ENCODE results near the gene OSBPL6.

Gene OSBPL6

GRCh38 chr2:178159966-178160365 is 34.3 kb upstream of the OSBPL6 start:
- H3K4me1 ChIP-seq (ENCODE audit: insufficient read depth, low read length): no peaks in the 10 kb centered on the region
- DNase-seq: no peak
- H3K27ac ChIP-seq (ENCODE audit: low read length): no peak overlapping the region
- no peak overlapping the region for H3K9ac ChIP-seq (ENCODE audit: low read depth, low read length)
- no peak for ATAC-seq (ENCODE audit: insufficient read depth, low read depth)
- H4K20me1 ChIP-seq (ENCODE audit: insufficient read depth, low read length): no peaks in the 10 kb centered on the region
- TF ChIP-seq, protein P1, sequence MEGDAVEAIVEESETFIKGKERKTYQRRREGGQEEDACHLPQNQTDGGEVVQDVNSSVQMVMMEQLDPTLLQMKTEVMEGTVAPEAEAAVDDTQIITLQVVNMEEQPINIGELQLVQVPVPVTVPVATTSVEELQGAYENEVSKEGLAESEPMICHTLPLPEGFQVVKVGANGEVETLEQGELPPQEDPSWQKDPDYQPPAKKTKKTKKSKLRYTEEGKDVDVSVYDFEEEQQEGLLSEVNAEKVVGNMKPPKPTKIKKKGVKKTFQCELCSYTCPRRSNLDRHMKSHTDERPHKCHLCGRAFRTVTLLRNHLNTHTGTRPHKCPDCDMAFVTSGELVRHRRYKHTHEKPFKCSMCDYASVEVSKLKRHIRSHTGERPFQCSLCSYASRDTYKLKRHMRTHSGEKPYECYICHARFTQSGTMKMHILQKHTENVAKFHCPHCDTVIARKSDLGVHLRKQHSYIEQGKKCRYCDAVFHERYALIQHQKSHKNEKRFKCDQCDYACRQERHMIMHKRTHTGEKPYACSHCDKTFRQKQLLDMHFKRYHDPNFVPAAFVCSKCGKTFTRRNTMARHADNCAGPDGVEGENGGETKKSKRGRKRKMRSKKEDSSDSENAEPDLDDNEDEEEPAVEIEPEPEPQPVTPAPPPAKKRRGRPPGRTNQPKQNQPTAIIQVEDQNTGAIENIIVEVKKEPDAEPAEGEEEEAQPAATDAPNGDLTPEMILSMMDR (IDR thresholded peaks at IDR 0.05; ENCODE audit: borderline replicate concordance, extremely low read depth, low read length, poor library complexity, severe bottlenecking): no peak
- TF ChIP-seq EZH2 (IDR thresholded peaks at IDR 0.05; ENCODE audit: borderline replicate concordance, low read depth, low read length, severe bottlenecking): no peak
- H3K36me3 ChIP-seq (ENCODE audit: insufficient read depth, low read length): no peaks in the 10 kb centered on the region
- H3K27me3 ChIP-seq (ENCODE audit: insufficient read depth, low read length, poor library complexity): peaks cover 4% of the 10 kb centered on the region
- H3K4me3 ChIP-seq (ENCODE audit: low read depth in 1 of 2, low read length in 2 of 2): no peak overlapping the region
- H3K9me3 ChIP-seq (ENCODE audit: insufficient read depth, low read length, severe bottlenecking): no peaks in the 10 kb centered on the region
- no peak overlapping the region for H3K4me2 ChIP-seq (ENCODE audit: insufficient read depth, low read length)
- no peaks in the 10 kb centered on the region for H3K79me2 ChIP-seq (ENCODE audit: insufficient read depth, low read length)
- no peak overlapping the region for H2AFZ ChIP-seq (ENCODE audit: low read depth, low read length)

DNA sequence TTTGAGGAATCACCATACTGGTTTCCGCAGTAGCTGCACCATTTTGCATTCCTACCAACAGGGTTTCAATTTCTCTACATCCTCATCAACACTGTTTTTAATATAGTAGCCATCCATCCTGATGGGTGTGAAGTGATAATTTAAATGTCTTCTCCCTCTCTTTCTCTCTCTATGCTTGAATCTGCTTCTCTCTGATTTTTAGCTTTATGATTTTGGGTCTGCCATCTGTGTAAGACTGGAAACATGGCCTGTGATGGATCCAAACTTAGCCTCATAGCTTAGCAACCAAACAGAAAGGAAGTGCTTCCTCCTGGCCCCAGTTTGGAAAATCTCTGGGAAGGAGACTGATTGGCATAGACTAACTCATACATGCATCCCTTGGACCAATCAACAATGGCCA is 33.7 kb upstream of the OSBPL6 start:
- H3K79me2 ChIP-seq (ENCODE audit: insufficient read depth, low read length): no peaks in the 10 kb centered on the region
- H3K4me2 ChIP-seq (ENCODE audit: insufficient read depth, low read length): no peak overlapping the region
- H3K36me3 ChIP-seq (ENCODE audit: insufficient read depth, low read length): no peaks in the 10 kb centered on the region
- H3K27me3 ChIP-seq (ENCODE audit: insufficient read depth, low read length, poor library complexity): peaks cover 4% of the 10 kb centered on the region
- DNase-seq (no peak), ATAC-seq (ENCODE audit: insufficient read depth, low read depth) (no peak)
- no peak overlapping the region for H3K4me3 ChIP-seq (ENCODE audit: low read depth in 1 of 2, low read length in 2 of 2)
- no peak overlapping the region for H2AFZ ChIP-seq (ENCODE audit: low read depth, low read length)
- H4K20me1 ChIP-seq (ENCODE audit: insufficient read depth, low read length): no peaks in the 10 kb centered on the region
- H3K4me1 ChIP-seq (ENCODE audit: insufficient read depth, low read length): no peaks in the 10 kb centered on the region
- H3K9ac ChIP-seq (ENCODE audit: low read depth, low read length): no peak overlapping the region
- no peaks in the 10 kb centered on the region for H3K9me3 ChIP-seq (ENCODE audit: insufficient read depth, low read length, severe bottlenecking)
- TF ChIP-seq, protein P1 (IDR thresholded peaks at IDR 0.05; ENCODE audit: borderline replicate concordance, extremely low read depth, low read length, poor library complexity, severe bottlenecking): no peak
- TF ChIP-seq EZH2 (IDR thresholded peaks at IDR 0.05; ENCODE audit: borderline replicate concordance, low read depth, low read length, severe bottlenecking): no peak
- H3K27ac ChIP-seq (ENCODE audit: low read length): no peak overlapping the region

GRCh38 chr2:178163395-178163794 is 30.9 kb upstream of the OSBPL6 start:
- no peak for ATAC-seq (ENCODE audit: insufficient read depth, low read depth)
- H3K4me2 ChIP-seq (ENCODE audit: insufficient read depth, low read length): no peak overlapping the region
- no peak overlapping the region for H3K27ac ChIP-seq (ENCODE audit: low read length)

More at GRCh38 chr2:178163395-178163794, 30.9 kb upstream of the OSBPL6 start:
- H3K9ac ChIP-seq (ENCODE audit: low read depth, low read length): no peak overlapping the region
- no peaks in the 10 kb centered on the region for H4K20me1 ChIP-seq (ENCODE audit: insufficient read depth, low read length)
- H3K4me1 ChIP-seq (ENCODE audit: insufficient read depth, low read length): no peaks in the 10 kb centered on the region
- TF ChIP-seq, protein P1 (IDR thresholded peaks at IDR 0.05; ENCODE audit: borderline replicate concordance, extremely low read depth, low read length, poor library complexity, severe bottlenecking): no peak
- no peak for TF ChIP-seq EZH2 (IDR thresholded peaks at IDR 0.05; ENCODE audit: borderline replicate concordance, low read depth, low read length, severe bottlenecking)
- DNase-seq: no peak
- H3K79me2 ChIP-seq (ENCODE audit: insufficient read depth, low read length): no peaks in the 10 kb centered on the region
- no peak overlapping the region for H2AFZ ChIP-seq (ENCODE audit: low read depth, low read length)
- H3K27me3 ChIP-seq (ENCODE audit: insufficient read depth, low read length, poor library complexity): peaks cover 4% of the 10 kb centered on the region
- H3K4me3 ChIP-seq (ENCODE audit: low read depth in 1 of 2, low read length in 2 of 2): no peak overlapping the region
- H3K9me3 ChIP-seq (ENCODE audit: insufficient read depth, low read length, severe bottlenecking): no peaks in the 10 kb centered on the region
- H3K36me3 ChIP-seq (ENCODE audit: insufficient read depth, low read length): no peaks in the 10 kb centered on the region
